ENCODE measurements around the gene MYOM3. TPM values are rescaled to one million over a fixed set of nuclear protein-coding genes. Genes with fewer than 3 reads are reported as not detected.
A peak's percentile ranks its signal among the peaks of the same experiment; 100 is the strongest.

Gene MYOM3
- under 1 TPM; 0.11 to 0.55 TPM for total RNA-seq
- polyA plus RNA-seq = under 1 TPM; 0.09 to 0.10 TPM
- long read RNA-seq, donor 1 = 0 reads
- long read RNA-seq, donor 2 = 0 reads
- long read RNA-seq, donor 3 = 0 reads
- long read RNA-seq, donor 4 = 0 reads
- long read RNA-seq, donor 5 = 0 reads

DNA sequence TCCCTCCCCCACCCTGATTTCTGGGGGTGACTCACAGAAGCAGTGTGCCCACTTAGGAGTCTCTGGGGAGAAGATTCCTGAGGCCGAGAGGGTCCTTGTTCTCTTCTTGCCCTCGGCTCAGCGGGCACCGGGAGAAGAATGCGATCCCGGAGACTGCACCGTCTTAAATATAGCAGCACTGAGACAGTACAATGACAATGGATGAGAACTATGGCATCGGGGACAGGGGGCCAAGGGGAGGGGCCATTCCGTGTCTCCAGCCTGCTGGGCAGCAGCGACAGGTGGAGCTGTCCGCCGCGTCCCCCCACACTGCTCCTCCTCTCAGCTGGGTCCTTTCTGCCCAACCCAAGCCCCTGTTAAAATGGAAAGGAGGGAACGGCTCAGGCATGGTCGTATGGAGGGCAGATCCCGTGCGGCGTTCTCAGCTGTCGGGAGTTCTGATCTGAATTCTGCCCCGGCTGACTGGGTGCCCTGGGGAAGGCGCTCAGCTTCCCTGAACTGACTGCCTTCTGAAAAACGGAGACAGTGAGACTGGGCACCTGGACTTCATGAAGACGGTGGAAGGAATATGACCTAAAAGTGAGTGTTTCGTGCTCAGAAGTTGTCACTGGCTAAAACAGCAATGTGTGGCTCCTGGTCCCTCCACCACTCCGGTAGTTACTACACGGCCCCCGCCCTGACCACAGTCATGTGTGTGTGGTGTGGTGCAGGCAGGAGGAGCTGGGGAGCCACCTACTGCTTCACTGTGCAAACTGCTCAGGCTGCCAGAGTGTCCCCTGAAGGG lies at the start of gene MYOM3:
Gene MYOM3 (minus strand): TSS at position 140 of the 784 bp plus-strand sequence. CDS start 3,499 bp downstream, outside the sequence.
- whole genome bisulfite sequencing, 2 donors = 24 to 31% methylated on average over 27 of the region's 27 CpGs
- Histone ChIP-seq H3K9me3 (ENCODE audit: control insufficient read depth in 4 of 4, insufficient read depth in 3 of 4, low read length in 3 of 4) (no peaks in the 10 kb centered on the region), H3K4me3 (no peak within 1 kb of the TSS), H3K4me1 (ENCODE audit: control insufficient read depth in 5 of 5, insufficient read depth in 5 of 5, low read length in 5 of 5) (peaks cover 0 to 7% (median 0%) of the 10 kb centered on the region in 5 donors), H3K36me3 (ENCODE audit: control insufficient read depth in 4 of 4, insufficient read depth in 4 of 4, low read length in 4 of 4) (no peaks in the 10 kb centered on the region), H3K27me3 (ENCODE audit: control insufficient read depth in 3 of 3, insufficient read depth in 3 of 3, low read length in 2 of 3) (peaks cover 0 to 4% (median 0%) of the 10 kb centered on the region in 3 donors), H3K9ac (ENCODE audit: insufficient read depth in 1 of 2, low read length in 2 of 2) (no peak within 1 kb of the TSS), H3K27ac (ENCODE audit: low read depth in 1 of 2, low read length in 1 of 2) (peak within 1 kb of the TSS in 1 of 2 donors; percentile 90)
- DNase-seq (peak; percentile 50 to 59 (median 58)), ATAC-seq (ENCODE audit: insufficient read depth, low FRiP score) (peak; percentile 75)
- TF ChIP-seq, protein P1, sequence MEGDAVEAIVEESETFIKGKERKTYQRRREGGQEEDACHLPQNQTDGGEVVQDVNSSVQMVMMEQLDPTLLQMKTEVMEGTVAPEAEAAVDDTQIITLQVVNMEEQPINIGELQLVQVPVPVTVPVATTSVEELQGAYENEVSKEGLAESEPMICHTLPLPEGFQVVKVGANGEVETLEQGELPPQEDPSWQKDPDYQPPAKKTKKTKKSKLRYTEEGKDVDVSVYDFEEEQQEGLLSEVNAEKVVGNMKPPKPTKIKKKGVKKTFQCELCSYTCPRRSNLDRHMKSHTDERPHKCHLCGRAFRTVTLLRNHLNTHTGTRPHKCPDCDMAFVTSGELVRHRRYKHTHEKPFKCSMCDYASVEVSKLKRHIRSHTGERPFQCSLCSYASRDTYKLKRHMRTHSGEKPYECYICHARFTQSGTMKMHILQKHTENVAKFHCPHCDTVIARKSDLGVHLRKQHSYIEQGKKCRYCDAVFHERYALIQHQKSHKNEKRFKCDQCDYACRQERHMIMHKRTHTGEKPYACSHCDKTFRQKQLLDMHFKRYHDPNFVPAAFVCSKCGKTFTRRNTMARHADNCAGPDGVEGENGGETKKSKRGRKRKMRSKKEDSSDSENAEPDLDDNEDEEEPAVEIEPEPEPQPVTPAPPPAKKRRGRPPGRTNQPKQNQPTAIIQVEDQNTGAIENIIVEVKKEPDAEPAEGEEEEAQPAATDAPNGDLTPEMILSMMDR (IDR thresholded peaks at IDR 0.05; ENCODE audit: control extremely low read depth, extremely low read depth) = no peak

DNA sequence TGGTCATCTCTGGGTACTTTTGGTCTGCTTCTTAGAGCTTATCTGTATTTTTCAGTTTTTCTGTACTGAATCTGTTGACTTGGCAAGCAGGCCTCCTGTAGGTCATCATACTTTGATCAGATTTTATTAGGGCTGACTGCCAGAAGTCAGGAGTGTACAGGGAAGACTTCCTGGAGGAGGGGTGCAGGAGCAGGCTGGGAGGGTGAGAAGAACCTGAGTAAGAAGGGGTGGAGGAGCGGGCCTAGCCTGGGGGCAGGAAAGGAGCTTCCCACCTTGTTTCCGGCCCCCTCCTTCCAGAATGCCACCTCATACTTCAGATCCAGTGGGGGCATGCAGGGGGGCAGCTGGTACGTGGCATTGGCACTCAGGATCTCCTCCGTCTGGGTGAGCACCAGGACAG lies 49.3 kb upstream of the MYOM3 start:
- H3K4me3 ChIP-seq = no peak overlapping the region
- TF ChIP-seq, protein P1 (IDR thresholded peaks at IDR 0.05; ENCODE audit: control extremely low read depth, extremely low read depth) = no peak
- H3K9me3 ChIP-seq (ENCODE audit: control insufficient read depth in 4 of 4, insufficient read depth in 3 of 4, low read length in 3 of 4) = no peaks in the 10 kb centered on the region
- no peak overlapping the region for H3K27ac ChIP-seq (ENCODE audit: low read depth in 1 of 2, low read length in 1 of 2)
- H3K36me3 ChIP-seq (ENCODE audit: control insufficient read depth in 4 of 4, insufficient read depth in 4 of 4, low read length in 4 of 4) = peaks cover 0 to 4% (median 0%) of the 10 kb centered on the region in 4 donors
- H3K4me1 ChIP-seq (ENCODE audit: control insufficient read depth in 5 of 5, insufficient read depth in 5 of 5, low read length in 5 of 5) = no peaks in the 10 kb centered on the region
- ATAC-seq (ENCODE audit: insufficient read depth, low FRiP score) (no peak), DNase-seq (no peak)
- H3K27me3 ChIP-seq (ENCODE audit: control insufficient read depth in 3 of 3, insufficient read depth in 3 of 3, low read length in 2 of 3) = no peaks in the 10 kb centered on the region
- no peak overlapping the region for H3K9ac ChIP-seq (ENCODE audit: insufficient read depth in 1 of 2, low read length in 2 of 2)
- WGBS, 2 donors = 77 to 83% methylated on average over 4 of the region's 4 CpGs

DNA sequence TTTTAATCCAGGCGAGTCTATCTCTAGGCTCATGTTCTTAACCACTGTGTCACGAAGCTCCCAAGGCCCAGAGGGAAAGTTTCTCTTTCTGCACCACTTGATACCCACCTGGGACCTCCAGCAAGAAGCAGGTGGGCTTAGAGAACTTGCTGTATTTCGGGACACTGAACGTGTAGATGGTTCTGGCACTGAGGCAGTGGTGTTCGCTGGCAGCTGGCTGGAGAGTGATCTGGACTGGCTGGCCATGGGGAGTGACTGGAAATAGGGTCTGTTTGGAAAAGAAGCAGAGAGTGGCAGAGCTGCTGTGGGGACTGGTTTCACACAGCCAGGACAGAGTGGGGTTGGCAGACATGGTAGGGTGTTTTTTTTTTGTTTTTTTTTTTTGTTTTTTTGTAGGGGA lies 47.4 kb upstream of the MYOM3 start:
- H3K27ac ChIP-seq (ENCODE audit: low read depth in 1 of 2, low read length in 1 of 2) = no peak overlapping the region
- DNase-seq = no peak
- no peaks in the 10 kb centered on the region for H3K4me1 ChIP-seq (ENCODE audit: control insufficient read depth in 5 of 5, insufficient read depth in 5 of 5, low read length in 5 of 5)
- TF ChIP-seq, protein P1 (IDR thresholded peaks at IDR 0.05; ENCODE audit: control extremely low read depth, extremely low read depth) = no peak
- no peaks in the 10 kb centered on the region for H3K9me3 ChIP-seq (ENCODE audit: control insufficient read depth in 4 of 4, insufficient read depth in 3 of 4, low read length in 3 of 4)
- no peaks in the 10 kb centered on the region for H3K27me3 ChIP-seq (ENCODE audit: control insufficient read depth in 3 of 3, insufficient read depth in 3 of 3, low read length in 2 of 3)
- no peak overlapping the region for H3K9ac ChIP-seq (ENCODE audit: insufficient read depth in 1 of 2, low read length in 2 of 2)
- H3K4me3 ChIP-seq = no peak overlapping the region
- peaks cover 0 to 4% (median 0%) of the 10 kb centered on the region in 4 donors for H3K36me3 ChIP-seq (ENCODE audit: control insufficient read depth in 4 of 4, insufficient read depth in 4 of 4, low read length in 4 of 4)
- no peak for ATAC-seq (ENCODE audit: insufficient read depth, low FRiP score)
- WGBS, 2 donors = 87 to 94% methylated on average over 5 of the region's 5 CpGs
